Transverse colon (tissue), 4 donors: Measurements from ENCODE around the gene OTOGL. TPM values are rescaled to one million over a fixed set of nuclear protein-coding genes. Genes with fewer than 3 reads are reported as not detected.

Source experiments
- DNase-seq: peaks from one replicate; pipeline ENCODE4 v3.0.0-alpha.2; 2019
- H3K27ac ChIP-seq, 4 donors: fragments of 200-600 bp; sonication (generic); 2 replicates each; pipeline ENCODE4 v1.5.1; 2016 to 2018; ENCODE audit warnings: inconsistent platforms in 4 of 4
- H3K27me3 ChIP-seq: fragments of 200-600 bp; sonication (generic); 2 replicates; pipeline ENCODE4 v1.5.1; 2017; ENCODE audit warnings: inconsistent platforms
- H3K36me3 ChIP-seq, 4 donors: fragments of 200-600 bp; sonication (generic); 2 replicates each; pipeline ENCODE4 v1.5.1; 2017 to 2019; ENCODE audit warnings: inconsistent platforms in 4 of 4
- H3K4me1 ChIP-seq, 4 donors: fragments of 200-600 bp; sonication (generic); 2 replicates each; pipeline ENCODE4 v1.5.1; 2017 to 2020; ENCODE audit warnings: inconsistent platforms in 4 of 4
- H3K4me3 ChIP-seq, 4 donors: fragments of 200-600 bp; sonication (generic); 1 replicate in 1 of 4; 2 replicates in 3 of 4; pipeline versions ENCODE4 v1.5.1 to v1.6.1; 2017 to 2019; ENCODE audit warnings: inconsistent platforms in 4 of 4
- H3K9me3 ChIP-seq, 2 donors: fragments of 200-600 bp; sonication (generic); 2 replicates each; pipeline ENCODE4 v1.5.1; 2017 to 2019; ENCODE audit warnings: inconsistent platforms in 2 of 2
- CTCF ChIP-seq, 5 experiments: fragments of 200-600 bp in 3 of 5; fragments of 450-650 bp in 2 of 5; sonication (generic) in 3 of 5; IDR thresholded peaks; 1 replicate in 2 of 5; 2 replicates in 3 of 5; pipeline ENCODE4 v1.5.1; 2016 to 2017; ENCODE audit warnings: antibody characterized with exemption in 5 of 5, inconsistent platforms in 3 of 5, mild to moderate bottlenecking in 2 of 5, moderate library complexity in 1 of 5
- EP300 ChIP-seq: sonication (generic); formaldehyde crosslinking; IDR thresholded peaks from one replicate; pipeline ENCODE4 v1.6.1; 2017; ENCODE audit warnings: antibody characterized with exemption, low read depth
- POLR2A ChIP-seq: fragments of 450-650 bp; IDR thresholded peaks from one replicate; pipeline ENCODE4 v1.6.1; 2016; ENCODE audit warnings: antibody characterized with exemption, mild to moderate bottlenecking, moderate library complexity
- POLR2AphosphoS5 ChIP-seq, 3 donors: sonication (generic); formaldehyde crosslinking; IDR thresholded peaks; one replicate each; pipeline ENCODE4 v1.6.1; 2016; ENCODE audit warnings: antibody characterized with exemption in 3 of 3
- WGBS, 2 donors: methylation state at CpG; one replicate each; pipeline ENCODE4 v1.1.5; 2018; ENCODE audit warnings: low coverage in 1 of 2; 5-methylcytosine and 5-hydroxymethylcytosine counted together
- in situ Hi-C, 4 donors: fragments of 200-750 bp; cut with MboI; loops; one replicate each; pipeline versions ENCODE4 v1.15.0 to v1.15.1; 2017; ENCODE audit warnings: low sequenced_read_pairs in 3 of 4, low pct_ligation_motif_present in 1 of 4, low pct_unique_long_range_greater_than_20kb in 1 of 4
- intact Hi-C: fragments of 100-400 bp; cut with DNase I; formaldehyde crosslinking; loops from one replicate; pipeline ENCODE4 v1.15.1; 2023; ENCODE audit warnings: low total_unique reads
- total RNA-seq, 4 donors: library from RNA; depleted of rRNA; stranded (reverse); fragments of >200 nt; gene quantifications; one replicate each; pipeline ENCODE4 v1.1.0, GENCODE V29; 2016

Gene OTOGL
- total RNA-seq, 4 donors from 2014 or later, result 0.32 to 0.60 (median 0.41) TPM; not detected in 1

- in situ Hi-C loops (no loop called here), intact Hi-C loops (no loop called here)
- no peak overlapping the region for H3K4me3 ChIP-seq
- H3K27me3 ChIP-seq, result no peaks in the 10 kb centered on the region
- 30 to 70% methylated on average over 4 of the region's 4 CpGs for WGBS, 2 donors
- no peak for TF ChIP-seq CTCF (IDR thresholded peaks at IDR 0.05)
- TF ChIP-seq POLR2A, result no peak
- no peaks in the 10 kb centered on the region for H3K36me3 ChIP-seq
- no peaks in the 10 kb centered on the region for H3K9me3 ChIP-seq
- no peak overlapping the region for H3K27ac ChIP-seq
- no peak for DNase-seq
- H3K4me1 ChIP-seq, result no peaks in the 10 kb centered on the region
Observed at GRCh38 chr12:80161612-80162011, 62.3 kb downstream of the OTOGL start.

GRCh38 chr12:80162177-80162576, 62.8 kb downstream of the OTOGL start:
- Histone ChIP-seq H3K27me3 (no peaks in the 10 kb centered on the region), H3K36me3 (no peaks in the 10 kb centered on the region), H3K4me1 (no peaks in the 10 kb centered on the region), H3K27ac (no peak overlapping the region), H3K4me3 (no peak overlapping the region), H3K9me3 (no peaks in the 10 kb centered on the region)
- 60 to 62% methylated on average over 2 of the region's 2 CpGs for WGBS, 2 donors
- intact Hi-C loops (no loop called here), in situ Hi-C loops (no loop called here)
- DNase-seq, result no peak
- TF ChIP-seq CTCF (IDR thresholded peaks at IDR 0.05), result no peak
- TF ChIP-seq POLR2AphosphoS5 (IDR thresholded peaks at IDR 0.05), result no peak
- TF ChIP-seq EP300, result no peak
- no peak for TF ChIP-seq POLR2A

- in situ Hi-C loops, result no loop called here
- no peaks in the 10 kb centered on the region for H3K9me3 ChIP-seq
- TF ChIP-seq POLR2AphosphoS5 (IDR thresholded peaks at IDR 0.05) (no peak), EP300 (no peak), CTCF (IDR thresholded peaks at IDR 0.05) (no peak), POLR2A (no peak)
- no peak for DNase-seq
- intact Hi-C loops, result no loop called here
- no peaks in the 10 kb centered on the region for H3K36me3 ChIP-seq
- H3K4me1 ChIP-seq, result no peaks in the 10 kb centered on the region
- H3K27ac ChIP-seq, result no peak overlapping the region
- no peaks in the 10 kb centered on the region for H3K27me3 ChIP-seq
- no peak overlapping the region for H3K4me3 ChIP-seq
Observed at GRCh38 chr12:80165746-80166145, 66.4 kb downstream of the OTOGL start.

GRCh38 chr12:80166751-80167150, 67.4 kb downstream of the OTOGL start:
- intact Hi-C loops, result no loop called here
- DNase-seq, result no peak
- H3K27ac ChIP-seq, result no peak overlapping the region
- H3K27me3 ChIP-seq, result no peaks in the 10 kb centered on the region
- no peak for TF ChIP-seq POLR2A
- no peak for TF ChIP-seq CTCF (IDR thresholded peaks at IDR 0.05)
- TF ChIP-seq POLR2AphosphoS5 (IDR thresholded peaks at IDR 0.05), result no peak
- no peak for TF ChIP-seq EP300
- H3K4me3 ChIP-seq, result no peak overlapping the region
- H3K4me1 ChIP-seq, result no peaks in the 10 kb centered on the region
- in situ Hi-C loops, result no loop called here
- no peaks in the 10 kb centered on the region for H3K9me3 ChIP-seq
- WGBS, 2 donors, result 52 to 54% methylated on average over 2 of the region's 2 CpGs
- no peaks in the 10 kb centered on the region for H3K36me3 ChIP-seq
